GM23338 (cell line): ENCODE results near the gene ANXA8L1.
"Not testable (repeated sequence)": the region's sequence is repeated elsewhere in the genome, so short reads cannot be mapped to it uniquely, and the experiment has no call there.

Experiments
- CREB1 ChIP-seq: fragments of 250-450 bp; sonication (Bioruptor Pico); IDR thresholded peaks from 2 replicates; pipeline ENCODE4 v1.5.0; 2020; ENCODE audit warnings: low read depth, mild to moderate bottlenecking, moderate library complexity
- CTCF ChIP-seq, 2 experiments: fragments of 200-600 bp in 1 of 2; sonication (generic) in 1 of 2; conservative IDR thresholded peaks; 2 replicates each; pipeline versions ENCODE4 v1.5.1 to v1.6.1; 2016 to 2017; ENCODE audit warnings: antibody characterized with exemption in 2 of 2, low read depth in 2 of 2, mild to moderate bottlenecking in 2 of 2, moderate library complexity in 1 of 2
- EZH2 ChIP-seq: fragments of 200-600 bp; sonication (generic); IDR thresholded peaks from one replicate; pipeline ENCODE4 v1.8.0; 2017; ENCODE audit warnings: antibody characterized with exemption, mild to moderate bottlenecking, low read depth; ENCODE audit not compliant: unreplicated experiment
- EZH2phosphoT487 ChIP-seq: fragments of 200-600 bp; sonication (generic); IDR thresholded peaks from one replicate; pipeline ENCODE4 v1.8.1; 2018; ENCODE audit warnings: antibody characterized with exemption; ENCODE audit not compliant: unreplicated experiment
- JUNB ChIP-seq: IDR thresholded peaks from one replicate; pipeline ENCODE4 v1.6.1; 2016; ENCODE audit warnings: antibody characterized with exemption; ENCODE audit not compliant: unreplicated experiment
- NANOG ChIP-seq: IDR thresholded peaks from 2 replicates; pipeline ENCODE4 v1.6.1; 2016; ENCODE audit warnings: antibody characterized with exemption, borderline replicate concordance
- POLR2AphosphoS5 ChIP-seq: IDR thresholded peaks from 2 replicates; pipeline ENCODE4 v1.6.1; 2016; ENCODE audit warnings: antibody characterized with exemption, low read depth
- REST ChIP-seq: IDR thresholded peaks from one replicate; pipeline ENCODE4 v1.6.1; 2018; ENCODE audit warnings: antibody characterized with exemption; ENCODE audit not compliant: unreplicated experiment
- STAT1 ChIP-seq: IDR thresholded peaks from one replicate; pipeline ENCODE4 v1.6.1; 2016; ENCODE audit warnings: antibody characterized with exemption; ENCODE audit not compliant: unreplicated experiment
- ZNF114 ChIP-seq: fragments of 250-450 bp; sonication (Bioruptor Pico); IDR thresholded peaks from 2 replicates; pipeline ENCODE4 v1.5.0; 2020; ENCODE audit warnings: mild to moderate bottlenecking, moderate library complexity
- ZNF331 ChIP-seq: fragments of 250-450 bp; sonication (Bioruptor Pico); IDR thresholded peaks from 2 replicates; pipeline ENCODE4 v1.5.0; 2020; ENCODE audit warnings: low read depth, mild to moderate bottlenecking, moderate library complexity
- TF ChIP-seq, protein P1 (sequence below): IDR thresholded peaks from 2 replicates; pipeline ENCODE4 v1.6.1; 2016; ENCODE audit warnings: antibody characterized with exemption
- TF ChIP-seq, protein P2 (sequence below): fragments of 250-450 bp; sonication (Bioruptor Pico); IDR thresholded peaks from 2 replicates; pipeline ENCODE4 v1.5.0; 2020; ENCODE audit warnings: mild to moderate bottlenecking, moderate library complexity

DNA sequence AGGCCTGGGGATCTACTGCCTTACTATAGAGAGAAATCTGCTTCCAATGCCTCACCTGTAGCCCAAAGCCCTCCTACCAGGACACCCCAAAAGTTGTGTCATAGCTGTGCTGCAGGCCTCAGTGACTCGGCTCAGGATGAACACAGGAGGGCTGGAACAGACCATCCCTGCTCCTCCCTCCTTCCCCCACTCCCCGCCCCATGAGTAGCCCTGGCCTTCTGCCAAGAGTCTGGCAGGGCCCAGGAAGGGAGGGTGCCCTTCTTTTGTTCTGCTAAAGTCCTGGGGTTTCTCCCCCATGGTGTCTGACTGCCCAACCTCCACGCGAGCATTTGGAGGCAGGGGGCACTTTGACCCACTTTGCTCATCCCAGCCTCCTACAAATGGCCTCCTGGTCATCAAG is 65.4 kb downstream of the ANXA8L1 start:
- not testable (repeated sequence) for TF ChIP-seq ZNF114 (CRISPR knock-in tag); CREB1 (CRISPR knock-in tag); CTCF (conservative IDR thresholded peaks at IDR 0.05; ENCODE audit: low read depth in 2 of 2); POLR2AphosphoS5; EZH2phosphoT487; REST; EZH2; ZNF331 (CRISPR knock-in tag); JUNB; STAT1; NANOG
- TF ChIP-seq, protein P1, sequence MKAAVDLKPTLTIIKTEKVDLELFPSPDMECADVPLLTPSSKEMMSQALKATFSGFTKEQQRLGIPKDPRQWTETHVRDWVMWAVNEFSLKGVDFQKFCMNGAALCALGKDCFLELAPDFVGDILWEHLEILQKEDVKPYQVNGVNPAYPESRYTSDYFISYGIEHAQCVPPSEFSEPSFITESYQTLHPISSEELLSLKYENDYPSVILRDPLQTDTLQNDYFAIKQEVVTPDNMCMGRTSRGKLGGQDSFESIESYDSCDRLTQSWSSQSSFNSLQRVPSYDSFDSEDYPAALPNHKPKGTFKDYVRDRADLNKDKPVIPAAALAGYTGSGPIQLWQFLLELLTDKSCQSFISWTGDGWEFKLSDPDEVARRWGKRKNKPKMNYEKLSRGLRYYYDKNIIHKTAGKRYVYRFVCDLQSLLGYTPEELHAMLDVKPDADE = not testable (repeated sequence)
- TF ChIP-seq, protein P2, sequence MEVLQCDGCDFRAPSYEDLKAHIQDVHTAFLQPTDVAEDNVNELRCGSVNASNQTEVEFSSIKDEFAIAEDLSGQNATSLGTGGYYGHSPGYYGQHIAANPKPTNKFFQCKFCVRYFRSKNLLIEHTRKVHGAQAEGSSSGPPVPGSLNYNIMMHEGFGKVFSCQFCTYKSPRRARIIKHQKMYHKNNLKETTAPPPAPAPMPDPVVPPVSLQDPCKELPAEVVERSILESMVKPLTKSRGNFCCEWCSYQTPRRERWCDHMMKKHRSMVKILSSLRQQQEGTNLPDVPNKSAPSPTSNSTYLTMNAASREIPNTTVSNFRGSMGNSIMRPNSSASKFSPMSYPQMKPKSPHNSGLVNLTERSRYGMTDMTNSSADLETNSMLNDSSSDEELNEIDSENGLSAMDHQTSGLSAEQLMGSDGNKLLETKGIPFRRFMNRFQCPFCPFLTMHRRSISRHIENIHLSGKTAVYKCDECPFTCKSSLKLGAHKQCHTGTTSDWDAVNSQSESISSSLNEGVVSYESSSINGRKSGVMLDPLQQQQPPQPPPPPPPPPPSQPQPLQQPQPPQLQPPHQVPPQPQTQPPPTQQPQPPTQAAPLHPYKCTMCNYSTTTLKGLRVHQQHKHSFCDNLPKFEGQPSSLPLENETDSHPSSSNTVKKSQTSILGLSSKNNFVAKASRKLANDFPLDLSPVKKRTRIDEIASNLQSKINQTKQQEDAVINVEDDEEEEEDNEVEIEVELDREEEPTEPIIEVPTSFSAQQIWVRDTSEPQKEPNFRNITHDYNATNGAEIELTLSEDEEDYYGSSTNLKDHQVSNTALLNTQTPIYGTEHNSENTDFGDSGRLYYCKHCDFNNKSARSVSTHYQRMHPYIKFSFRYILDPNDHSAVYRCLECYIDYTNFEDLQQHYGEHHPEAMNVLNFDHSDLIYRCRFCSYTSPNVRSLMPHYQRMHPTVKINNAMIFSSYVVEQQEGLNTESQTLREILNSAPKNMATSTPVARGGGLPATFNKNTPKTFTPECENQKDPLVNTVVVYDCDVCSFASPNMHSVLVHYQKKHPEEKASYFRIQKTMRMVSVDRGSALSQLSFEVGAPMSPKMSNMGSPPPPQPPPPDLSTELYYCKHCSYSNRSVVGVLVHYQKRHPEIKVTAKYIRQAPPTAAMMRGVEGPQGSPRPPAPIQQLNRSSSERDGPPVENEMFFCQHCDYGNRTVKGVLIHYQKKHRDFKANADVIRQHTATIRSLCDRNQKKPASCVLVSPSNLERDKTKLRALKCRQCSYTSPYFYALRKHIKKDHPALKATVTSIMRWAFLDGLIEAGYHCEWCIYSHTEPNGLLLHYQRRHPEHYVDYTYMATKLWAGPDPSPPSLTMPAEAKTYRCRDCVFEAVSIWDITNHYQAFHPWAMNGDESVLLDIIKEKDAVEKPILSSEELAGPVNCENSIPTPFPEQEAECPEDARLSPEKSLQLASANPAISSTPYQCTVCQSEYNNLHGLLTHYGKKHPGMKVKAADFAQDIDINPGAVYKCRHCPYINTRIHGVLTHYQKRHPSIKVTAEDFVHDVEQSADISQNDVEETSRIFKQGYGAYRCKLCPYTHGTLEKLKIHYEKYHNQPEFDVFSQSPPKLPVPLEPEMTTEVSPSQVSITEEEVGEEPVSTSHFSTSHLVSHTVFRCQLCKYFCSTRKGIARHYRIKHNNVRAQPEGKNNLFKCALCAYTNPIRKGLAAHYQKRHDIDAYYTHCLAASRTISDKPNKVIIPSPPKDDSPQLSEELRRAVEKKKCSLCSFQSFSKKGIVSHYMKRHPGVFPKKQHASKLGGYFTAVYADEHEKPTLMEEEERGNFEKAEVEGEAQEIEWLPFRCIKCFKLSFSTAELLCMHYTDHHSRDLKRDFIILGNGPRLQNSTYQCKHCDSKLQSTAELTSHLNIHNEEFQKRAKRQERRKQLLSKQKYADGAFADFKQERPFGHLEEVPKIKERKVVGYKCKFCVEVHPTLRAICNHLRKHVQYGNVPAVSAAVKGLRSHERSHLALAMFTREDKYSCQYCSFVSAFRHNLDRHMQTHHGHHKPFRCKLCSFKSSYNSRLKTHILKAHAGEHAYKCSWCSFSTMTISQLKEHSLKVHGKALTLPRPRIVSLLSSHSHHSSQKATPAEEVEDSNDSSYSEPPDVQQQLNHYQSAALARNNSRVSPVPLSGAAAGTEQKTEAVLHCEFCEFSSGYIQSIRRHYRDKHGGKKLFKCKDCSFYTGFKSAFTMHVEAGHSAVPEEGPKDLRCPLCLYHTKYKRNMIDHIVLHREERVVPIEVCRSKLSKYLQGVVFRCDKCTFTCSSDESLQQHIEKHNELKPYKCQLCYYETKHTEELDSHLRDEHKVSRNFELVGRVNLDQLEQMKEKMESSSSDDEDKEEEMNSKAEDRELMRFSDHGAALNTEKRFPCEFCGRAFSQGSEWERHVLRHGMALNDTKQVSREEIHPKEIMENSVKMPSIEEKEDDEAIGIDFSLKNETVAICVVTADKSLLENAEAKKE (CRISPR knock-in tag) = not testable (repeated sequence)
